Stomach (tissue), 4 donors: ENCODE results near the gene CHN2.

Experiments used
- EP300 ChIP-seq: sonication (generic); formaldehyde crosslinking; IDR thresholded peaks from one replicate; pipeline ENCODE4 v1.6.1; 2017; ENCODE audit warnings: antibody characterized with exemption
- POLR2A ChIP-seq, 4 donors: fragments of 450-650 bp; IDR thresholded peaks; one replicate each; pipeline ENCODE4 v1.6.1; 2016; ENCODE audit warnings: antibody characterized with exemption in 4 of 4, control low read depth in 2 of 4, mild to moderate bottlenecking in 1 of 4, moderate library complexity in 1 of 4
- POLR2AphosphoS5 ChIP-seq, 3 donors: sonication (generic); formaldehyde crosslinking; IDR thresholded peaks; one replicate each; pipeline ENCODE4 v1.6.1; 2016; ENCODE audit warnings: antibody characterized with exemption in 3 of 3
- TF ChIP-seq, protein P1 (sequence below), 7 experiments: fragments of 450-650 bp in 4 of 7; fragments of 200-600 bp in 3 of 7; sonication (generic) in 3 of 7; IDR thresholded peaks; one replicate each; pipeline ENCODE4 v1.5.1; 2016 to 2019; ENCODE audit warnings: antibody characterized with exemption in 7 of 7, control low read depth in 2 of 7, mild to moderate bottlenecking in 1 of 7

DNA sequence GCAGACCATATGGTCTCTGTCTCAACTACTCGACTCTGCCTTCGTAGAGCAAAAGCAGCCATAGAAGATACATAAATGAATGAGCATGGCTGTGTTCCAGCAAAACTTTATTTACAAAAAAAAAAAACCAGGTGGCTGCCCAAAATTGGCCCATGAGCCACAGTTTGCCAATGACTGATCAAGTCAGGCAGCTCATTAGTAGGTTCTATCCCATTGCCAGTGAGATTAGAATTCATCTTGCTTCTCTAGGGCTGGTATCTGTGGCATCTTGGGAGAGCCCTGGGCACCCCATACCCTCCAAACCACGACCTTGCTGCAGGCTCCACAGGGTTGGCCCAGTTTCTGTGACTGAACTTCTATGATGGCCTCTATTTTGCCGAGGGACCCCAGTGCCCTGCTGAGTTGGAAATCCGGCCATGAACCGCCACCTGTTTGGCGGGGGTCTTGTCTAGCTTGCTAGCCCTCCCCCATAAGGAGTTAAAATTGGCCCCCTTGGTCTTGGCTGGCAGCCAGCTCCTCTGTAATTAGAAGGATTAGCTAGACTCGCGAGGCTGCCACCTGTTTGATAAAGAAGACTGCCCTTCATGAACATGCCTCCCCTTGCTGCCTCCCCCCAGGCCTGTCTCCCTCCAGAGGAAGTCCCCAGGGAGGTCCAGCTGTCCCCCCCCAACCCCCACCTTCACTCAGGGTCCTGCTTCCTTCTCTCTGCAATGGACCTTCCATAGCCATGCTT is 83.9 kb downstream of the CHN2 start:
- TF ChIP-seq, protein P1, sequence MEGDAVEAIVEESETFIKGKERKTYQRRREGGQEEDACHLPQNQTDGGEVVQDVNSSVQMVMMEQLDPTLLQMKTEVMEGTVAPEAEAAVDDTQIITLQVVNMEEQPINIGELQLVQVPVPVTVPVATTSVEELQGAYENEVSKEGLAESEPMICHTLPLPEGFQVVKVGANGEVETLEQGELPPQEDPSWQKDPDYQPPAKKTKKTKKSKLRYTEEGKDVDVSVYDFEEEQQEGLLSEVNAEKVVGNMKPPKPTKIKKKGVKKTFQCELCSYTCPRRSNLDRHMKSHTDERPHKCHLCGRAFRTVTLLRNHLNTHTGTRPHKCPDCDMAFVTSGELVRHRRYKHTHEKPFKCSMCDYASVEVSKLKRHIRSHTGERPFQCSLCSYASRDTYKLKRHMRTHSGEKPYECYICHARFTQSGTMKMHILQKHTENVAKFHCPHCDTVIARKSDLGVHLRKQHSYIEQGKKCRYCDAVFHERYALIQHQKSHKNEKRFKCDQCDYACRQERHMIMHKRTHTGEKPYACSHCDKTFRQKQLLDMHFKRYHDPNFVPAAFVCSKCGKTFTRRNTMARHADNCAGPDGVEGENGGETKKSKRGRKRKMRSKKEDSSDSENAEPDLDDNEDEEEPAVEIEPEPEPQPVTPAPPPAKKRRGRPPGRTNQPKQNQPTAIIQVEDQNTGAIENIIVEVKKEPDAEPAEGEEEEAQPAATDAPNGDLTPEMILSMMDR (IDR thresholded peaks at IDR 0.05), result no peak
- TF ChIP-seq EP300 (no peak), POLR2A (IDR thresholded peaks at IDR 0.05) (no peak), POLR2AphosphoS5 (IDR thresholded peaks at IDR 0.05) (no peak)
